CD4-positive, alpha-beta memory T cell (primary cell): ENCODE data around the gene HSPB7. TPM values are rescaled to one million over a fixed set of nuclear protein-coding genes. Genes with fewer than 3 reads are reported as not detected.
"Not testable (repeated sequence)": the region's sequence is repeated elsewhere in the genome, so short reads cannot be mapped to it uniquely, and the experiment has no call there.

Source experiments
- CTCF ChIA-PET: fragments of 350-600 bp; sonication (Branson Sonifier 250); formaldehyde crosslinking; loops from one replicate; lab custom pipeline; 2021; ENCODE audit warnings: inconsistent platforms; ENCODE audit not compliant: partially characterized antibody; lab: Charles Lee
- POLR2A ChIA-PET: fragments of 350-600 bp; sonication (Branson Sonifier 250); formaldehyde crosslinking; loops from one replicate; lab custom pipeline; 2021; ENCODE audit not compliant: partially characterized antibody; lab: Charles Lee
- DNase-seq, 5 donors: peaks; one replicate each; pipeline versions ENCODE4 v3.0.0 to v3.0.0-alpha.2; 2020 to 2022; ENCODE audit warnings: mixed read lengths in 1 of 5
- H3K27ac ChIP-seq: one replicate; pipeline ENCODE4 v1.7.0; 2013; ENCODE audit warnings: low read depth, low read length
- H3K27me3 ChIP-seq: 2 replicates; pipeline ENCODE4 v1.7.0; 2013; ENCODE audit warnings: mild to moderate bottlenecking, low read length, moderate library complexity; ENCODE audit not compliant: insufficient read depth
- H3K36me3 ChIP-seq: 2 replicates; pipeline ENCODE4 v1.7.0; 2013; ENCODE audit warnings: mild to moderate bottlenecking, low read length, moderate library complexity; ENCODE audit not compliant: insufficient read depth
- H3K4me1 ChIP-seq: 2 replicates; pipeline ENCODE4 v1.7.0; 2013; ENCODE audit warnings: mild to moderate bottlenecking, low read length, moderate library complexity; ENCODE audit not compliant: insufficient read depth
- H3K4me3 ChIP-seq, 2 donors: one replicate each; pipeline ENCODE4 v1.7.0; 2013; ENCODE audit warnings: low read length in 2 of 2, mild to moderate bottlenecking in 1 of 2
- H3K9me3 ChIP-seq, 2 donors: one replicate each; pipeline ENCODE4 v1.7.0; 2013; ENCODE audit warnings: low read length in 2 of 2, control low read depth in 1 of 2; ENCODE audit not compliant: control insufficient read depth in 1 of 2
- H3K27ac Mint-ChIP-seq, 7 donors: one replicate each; pipeline ENCODE4 v1.8.0; 2020 to 2021; ENCODE audit warnings: mixed read lengths in 7 of 7, mild to moderate bottlenecking in 6 of 7, inconsistent platforms in 3 of 7, moderate library complexity in 3 of 7
- H3K27me3 Mint-ChIP-seq, 2 donors: one replicate each; pipeline ENCODE4 v1.8.0; 2020 to 2021; ENCODE audit warnings: mixed read lengths in 2 of 2
- H3K36me3 Mint-ChIP-seq, 2 donors: one replicate each; pipeline ENCODE4 v1.8.0; 2020 to 2021; ENCODE audit warnings: mixed read lengths in 2 of 2, inconsistent platforms in 1 of 2, mild to moderate bottlenecking in 1 of 2
- H3K4me1 Mint-ChIP-seq, 4 donors: one replicate each; pipeline ENCODE4 v1.8.0; 2020 to 2021; ENCODE audit warnings: mixed read lengths in 4 of 4, mild to moderate bottlenecking in 1 of 4
- H3K4me3 Mint-ChIP-seq, 8 donors: one replicate each; pipeline ENCODE4 v1.8.0; 2020 to 2021; ENCODE audit warnings: mixed read lengths in 8 of 8, mild to moderate bottlenecking in 7 of 8, moderate library complexity in 6 of 8, inconsistent platforms in 3 of 8
- H3K9me3 Mint-ChIP-seq, 8 donors: one replicate each; pipeline ENCODE4 v1.8.0; 2020 to 2021; ENCODE audit warnings: mixed read lengths in 8 of 8, mild to moderate bottlenecking in 5 of 8, inconsistent platforms in 3 of 8, moderate library complexity in 1 of 8
- intact Hi-C: fragments of 100-400 bp; cut with micrococcal nuclease; formaldehyde crosslinking; loops from one replicate; pipeline ENCODE4 v1.15.1; 2023
- polyA plus RNA-seq, 2 donors: library from polyadenylated mRNA; unstranded; fragments of 300-500 nt; fragmentation: Illumina TruSeq; gene quantifications; one replicate each; pipeline ENCODE4 v1.2.3, GENCODE V29; 2021
- total RNA-seq, 2 experiments: library from RNA; stranded (reverse); gene quantifications; one replicate each; pipeline ENCODE4 v1.2.3, GENCODE V29; 2021

Gene HSPB7
- total and polyA plus RNA-seq, 4 experiments from 2014 or later = not detected

DNA sequence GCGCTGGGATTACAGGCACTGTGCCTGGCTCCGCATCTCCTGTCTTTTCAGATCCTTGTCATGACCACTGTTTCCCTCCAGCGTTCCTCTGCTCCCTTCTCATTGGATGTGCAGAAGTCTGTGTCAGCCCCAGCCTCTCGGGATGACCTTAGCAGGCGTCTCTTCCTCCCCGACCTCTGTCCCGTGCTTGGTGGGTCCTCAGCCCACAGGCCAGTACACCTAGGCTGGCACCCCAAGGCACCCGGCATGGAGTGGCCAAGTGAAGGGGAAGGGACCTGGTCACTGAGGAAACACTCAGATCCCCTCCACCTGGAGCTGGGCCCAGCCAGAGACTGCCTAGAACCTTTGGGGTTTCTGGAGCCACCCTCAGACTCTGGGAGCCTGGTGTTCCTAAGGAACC is 23.4 kb upstream of the HSPB7 start:
- intact Hi-C loops = no loop called here
- ChIA-PET POLR2A (no interaction called here), CTCF (interaction anchor here (1.5 kb wide), 2 partner anchors 31 to 249 kb away, joined by 3 read pairs; no protein-coding TSS in a partner anchor)
- Mint-ChIP-seq H3K4me3 (no peak overlapping the region), H3K27ac (no peak overlapping the region), H3K9me3 (peaks cover 0 to 1% (median 0%) of the 10 kb centered on the region in 8 donors), H3K36me3 (no peaks in the 10 kb centered on the region), H3K4me1 (no peaks in the 10 kb centered on the region), H3K27me3 (peaks cover 3 to 8% of the 10 kb centered on the region in 2 donors)
- no peaks in the 10 kb centered on the region for H3K9me3 ChIP-seq
- H3K4me1 ChIP-seq = no peaks in the 10 kb centered on the region
- H3K4me3 ChIP-seq = no peak overlapping the region
- no peak overlapping the region for H3K27ac ChIP-seq
- DNase-seq = no peak
- no peaks in the 10 kb centered on the region for H3K36me3 ChIP-seq
- no peaks in the 10 kb centered on the region for H3K27me3 ChIP-seq

DNA sequence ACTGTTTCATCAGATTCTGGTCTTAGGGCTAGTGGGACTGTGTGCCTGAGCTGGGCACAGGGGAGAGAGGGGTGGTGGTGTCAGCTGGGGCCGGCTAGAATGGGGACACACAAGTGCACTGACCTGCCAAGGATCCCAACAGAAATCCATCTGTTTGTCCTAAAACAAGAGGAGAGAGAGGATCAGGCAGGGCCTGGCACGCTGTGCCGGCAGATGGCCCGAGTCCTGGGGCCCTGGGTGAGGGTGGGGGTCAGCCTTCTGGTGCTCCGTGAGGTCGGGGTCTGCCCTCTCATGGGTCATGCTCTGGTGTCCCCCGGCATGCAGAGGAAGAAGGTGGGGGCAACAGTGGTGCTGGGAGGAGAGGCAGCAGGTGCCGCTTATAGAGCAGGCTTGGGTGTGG is 22.0 kb upstream of the HSPB7 start:
- H3K27ac ChIP-seq, POLR2A ChIA-PET, H3K4me3 Mint-ChIP-seq, H3K36me3 Mint-ChIP-seq, H3K36me3 ChIP-seq, H3K4me3 ChIP-seq, H3K9me3 ChIP-seq, H3K27me3 ChIP-seq, H3K4me1 ChIP-seq, H3K27ac Mint-ChIP-seq, H3K27me3 Mint-ChIP-seq, H3K4me1 Mint-ChIP-seq, H3K9me3 Mint-ChIP-seq, CTCF ChIA-PET, intact Hi-C loops: not testable (repeated sequence)
- peak in 1 of 5 donors; percentile 3 for DNase-seq

DNA sequence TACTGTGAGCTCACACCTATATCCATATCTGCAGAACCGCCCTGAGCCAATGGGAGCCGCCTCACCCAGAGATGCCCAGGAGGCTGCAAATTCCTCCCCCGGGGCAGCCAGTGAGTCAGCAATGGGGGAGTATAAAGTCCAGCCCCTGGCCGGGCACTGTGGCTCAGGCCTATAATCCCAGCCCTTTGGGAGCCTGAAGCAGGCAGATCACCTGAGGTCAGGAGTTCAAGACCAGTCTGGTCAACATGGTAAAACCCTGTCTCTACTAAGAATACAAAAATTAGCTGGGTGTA is 20.7 kb upstream of the HSPB7 start:
- H3K4me3 ChIP-seq = no peak overlapping the region
- Mint-ChIP-seq H3K27me3 (peaks cover 3 to 5% of the 10 kb centered on the region in 2 donors), H3K9me3 (peaks cover 0 to 1% (median 0%) of the 10 kb centered on the region in 8 donors), H3K4me3 (no peak overlapping the region), H3K36me3 (no peaks in the 10 kb centered on the region), H3K4me1 (no peaks in the 10 kb centered on the region), H3K27ac (no peak overlapping the region)
- CTCF ChIA-PET = interaction anchor here (1.1 kb wide), 1 partner anchor 31 kb away, joined by 3 read pairs; no protein-coding TSS in a partner anchor
- no peaks in the 10 kb centered on the region for H3K9me3 ChIP-seq
- intact Hi-C loops = no loop called here
- H3K36me3 ChIP-seq = no peaks in the 10 kb centered on the region
- H3K27me3 ChIP-seq = no peaks in the 10 kb centered on the region
- DNase-seq = peak in 1 of 5 donors; percentile 24
- POLR2A ChIA-PET = no interaction called here
- H3K4me1 ChIP-seq = no peaks in the 10 kb centered on the region
- no peak overlapping the region for H3K27ac ChIP-seq

DNA sequence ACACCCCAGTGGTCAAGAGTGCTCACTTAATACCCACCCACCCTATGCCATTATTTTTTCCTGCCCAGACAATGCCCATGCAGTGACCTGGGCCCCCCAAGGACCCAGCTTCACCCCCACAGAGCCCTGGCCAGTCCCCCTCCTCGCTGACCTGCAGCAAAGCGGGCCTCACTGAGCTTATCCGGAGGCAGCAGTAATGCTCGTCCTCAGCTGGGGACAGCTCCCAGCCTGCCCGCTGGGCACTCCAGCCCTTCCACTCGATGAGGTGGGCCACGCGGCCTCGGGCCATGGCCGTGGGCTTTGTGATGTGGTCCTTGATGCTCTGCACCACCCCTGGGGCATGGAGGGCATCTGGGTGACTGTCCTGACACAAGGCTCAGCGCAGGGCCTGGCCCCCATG is 18.6 kb upstream of the HSPB7 start:
- intact Hi-C loops, H3K27me3 Mint-ChIP-seq, H3K4me3 ChIP-seq, H3K36me3 Mint-ChIP-seq, H3K36me3 ChIP-seq, H3K27me3 ChIP-seq, H3K9me3 ChIP-seq, POLR2A ChIA-PET, H3K4me1 Mint-ChIP-seq, H3K27ac Mint-ChIP-seq, H3K4me1 ChIP-seq, H3K27ac ChIP-seq, H3K9me3 Mint-ChIP-seq, H3K4me3 Mint-ChIP-seq: not testable (repeated sequence)
- peak in 1 of 5 donors; percentile 2 for DNase-seq
- CTCF ChIA-PET = interaction anchor here (1.3 to 1.4 kb wide), 2 partner anchors 19 to 27 kb away, joined by 3 read pairs; no protein-coding TSS in a partner anchor

GRCh38 chr1:16033103-16033632 is 15.3 kb upstream of the HSPB7 start:
- POLR2A ChIA-PET, H3K27ac ChIP-seq, H3K4me1 Mint-ChIP-seq, H3K36me3 ChIP-seq, H3K9me3 Mint-ChIP-seq, H3K27ac Mint-ChIP-seq, H3K36me3 Mint-ChIP-seq, H3K9me3 ChIP-seq, H3K4me1 ChIP-seq, CTCF ChIA-PET, H3K27me3 ChIP-seq, H3K4me3 Mint-ChIP-seq, intact Hi-C loops, H3K4me3 ChIP-seq: not testable (repeated sequence)
- peaks cover 12 to 15% of the 10 kb centered on the region in 2 donors for H3K27me3 Mint-ChIP-seq
- peak in 1 of 5 donors; percentile 8 for DNase-seq

DNA sequence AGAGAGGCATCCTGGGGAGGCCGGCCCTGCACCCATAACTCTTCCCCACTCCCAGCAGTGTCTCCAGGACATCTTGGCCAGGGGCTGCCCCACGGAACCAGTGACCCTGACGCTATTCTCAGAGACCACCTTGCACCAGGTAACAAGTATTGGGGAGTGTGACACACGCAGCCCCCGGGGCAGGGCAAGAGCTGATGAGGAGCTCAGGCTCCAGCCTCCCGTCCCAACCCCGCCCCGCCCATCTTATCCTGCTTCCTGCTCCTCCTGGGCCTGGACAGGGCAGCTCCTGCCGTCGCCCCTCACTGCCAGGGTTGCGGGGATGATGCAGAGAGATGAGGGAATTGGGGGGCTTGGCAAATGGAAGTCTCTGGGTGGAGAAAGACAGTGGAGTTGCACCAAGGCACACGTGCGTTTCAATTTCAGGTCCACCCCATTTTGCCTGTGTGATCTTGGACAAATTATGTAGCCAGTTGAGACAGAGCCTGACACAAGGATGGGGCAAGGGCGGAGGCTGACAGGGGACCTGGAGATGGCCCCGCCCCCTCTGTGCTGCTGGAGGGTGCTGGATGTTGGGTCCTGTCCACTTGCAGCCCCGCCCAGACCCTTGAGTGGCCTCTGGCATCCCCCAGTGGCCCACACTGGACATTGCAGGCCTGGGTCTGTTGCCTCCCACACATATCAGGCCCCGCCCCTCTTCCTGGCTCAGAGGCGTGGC is 14.7 kb upstream of the HSPB7 start:
- Mint-ChIP-seq H3K27me3 (peaks cover 12 to 20% of the 10 kb centered on the region in 2 donors), H3K36me3 (no peaks in the 10 kb centered on the region), H3K4me1 (peaks cover 0 to 4% (median 2%) of the 10 kb centered on the region in 4 donors), H3K9me3 (no peaks in the 10 kb centered on the region), H3K4me3 (no peak overlapping the region), H3K27ac (peak overlapping the region in 1 of 7 donors; percentile 47)
- Histone ChIP-seq H3K27ac (no peak overlapping the region), H3K4me3 (no peak overlapping the region), H3K9me3 (no peaks in the 10 kb centered on the region), H3K27me3 (no peaks in the 10 kb centered on the region), H3K4me1 (no peaks in the 10 kb centered on the region), H3K36me3 (no peaks in the 10 kb centered on the region)
- POLR2A ChIA-PET = no interaction called here
- CTCF ChIA-PET = interaction anchor here (0.5 kb wide), 1 partner anchor 218 kb away, joined by 3 read pairs; no protein-coding TSS in a partner anchor
- DNase-seq = peak in 4 of 5 donors; percentile 15 to 52 (median 27)
- intact Hi-C loops = no loop called here

DNA sequence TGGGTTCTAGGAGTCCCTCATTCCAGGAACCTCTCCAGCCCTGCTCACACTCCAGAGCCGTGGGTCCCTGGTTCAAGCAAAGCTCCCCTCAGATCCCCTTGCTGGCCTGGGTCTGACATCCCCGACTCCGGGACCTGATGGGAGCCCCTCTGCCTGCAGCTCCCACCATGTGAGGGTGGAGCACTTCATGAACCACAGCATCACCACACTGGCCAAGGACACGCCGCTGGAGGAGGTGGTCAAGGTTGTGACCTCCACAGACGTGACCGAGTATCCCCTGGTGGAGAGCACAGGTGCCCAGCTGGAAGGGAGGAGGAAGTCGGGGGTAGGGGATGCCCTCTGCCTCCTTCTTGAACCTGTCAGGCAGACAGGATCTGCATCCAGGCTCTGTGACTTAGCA is 13.7 kb upstream of the HSPB7 start:
- Mint-ChIP-seq H3K36me3 (no peaks in the 10 kb centered on the region), H3K9me3 (no peaks in the 10 kb centered on the region), H3K27me3 (peaks cover 11 to 20% of the 10 kb centered on the region in 2 donors), H3K4me1 (peaks cover 0 to 4% (median 2%) of the 10 kb centered on the region in 4 donors), H3K27ac (no peak overlapping the region), H3K4me3 (no peak overlapping the region)
- intact Hi-C loops = no loop called here
- no peaks in the 10 kb centered on the region for H3K9me3 ChIP-seq
- ChIA-PET CTCF (no interaction called here), POLR2A (no interaction called here)
- no peaks in the 10 kb centered on the region for H3K27me3 ChIP-seq
- DNase-seq = peak in 1 of 5 donors; percentile 22
- H3K4me3 ChIP-seq = no peak overlapping the region
- H3K36me3 ChIP-seq = no peaks in the 10 kb centered on the region
- H3K4me1 ChIP-seq = peaks cover 7% of the 10 kb centered on the region
- no peak overlapping the region for H3K27ac ChIP-seq
